ENCODE results near the gene HPCA. TPM values are rescaled to one million over a fixed set of nuclear protein-coding genes. Genes with fewer than 3 reads are reported as not detected.

Gene HPCA
- total RNA-seq, 1 experiment from 2014 or later, result 1.2 TPM

DNA sequence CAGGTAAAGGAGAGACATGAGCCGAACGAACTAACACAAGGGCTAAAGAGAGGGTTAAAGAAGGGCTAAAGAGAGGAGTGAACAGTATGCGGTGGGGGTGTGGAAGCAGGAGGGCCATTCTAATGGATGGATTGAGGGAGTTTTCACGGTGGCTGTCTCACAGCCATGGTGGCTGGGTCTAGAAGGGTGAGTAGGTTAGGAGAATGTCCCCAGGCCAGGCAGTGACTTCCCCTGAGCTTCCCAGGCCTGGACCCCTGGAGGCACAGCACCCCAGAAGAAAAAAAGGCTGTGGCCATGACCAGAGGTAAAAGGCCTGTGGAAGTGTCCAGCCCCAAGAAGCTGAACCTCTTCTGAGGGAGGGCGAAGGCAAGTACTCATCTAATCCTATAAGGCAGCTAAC, 19.1 kb upstream of the HPCA start:
- Histone ChIP-seq H2BK5ac (ENCODE audit: insufficient read length, low read length) (no peak overlapping the region), H3K23ac (ENCODE audit: insufficient read length, low read depth, low read length) (no peak overlapping the region), H3K56ac (ENCODE audit: insufficient read length, low read depth, low read length) (no peak overlapping the region), H3K23me2 (ENCODE audit: insufficient read length, low read depth, low read length, poor library complexity, severe bottlenecking) (peaks cover 4% of the 10 kb centered on the region), H4K91ac (ENCODE audit: insufficient read length, low read depth, low read length) (no peak overlapping the region), H4K8ac (replicated peaks; ENCODE audit: insufficient read length, low read depth, low read length) (no peak overlapping the region), H3K9me3 (ENCODE audit: control insufficient read depth, low read depth, low read length) (no peaks in the 10 kb centered on the region), H3K79me2 (ENCODE audit: insufficient read depth, low read length) (no peaks in the 10 kb centered on the region), H3T11ph (ENCODE audit: low read length) (no peak overlapping the region), H3K4me2 (ENCODE audit: insufficient read depth, insufficient read length, low read length) (no peak overlapping the region), H3K79me1 (ENCODE audit: insufficient read depth, low read depth, low read length, poor library complexity, severe bottlenecking) (no peaks in the 10 kb centered on the region), H2AFZ (ENCODE audit: low read length) (no peak overlapping the region), H2BK20ac (ENCODE audit: low read depth, low read length, poor library complexity, severe bottlenecking) (no peak overlapping the region), H3K4ac (ENCODE audit: low read depth, low read length) (no peak overlapping the region), H2BK120ac (ENCODE audit: low read depth, low read length, poor library complexity, severe bottlenecking) (no peak overlapping the region), H4K20me1 (ENCODE audit: control insufficient read depth, insufficient read depth, insufficient read length) (no peaks in the 10 kb centered on the region), H4K5ac (ENCODE audit: insufficient read length, low read depth, low read length) (no peak overlapping the region), H2BK15ac (ENCODE audit: low read depth, low read length) (no peak overlapping the region), H2BK12ac (ENCODE audit: insufficient read length, low read depth, low read length) (no peak overlapping the region), H3K9ac (ENCODE audit: extremely low read depth, insufficient read length, low read length) (no peak overlapping the region), H3K27ac (ENCODE audit: insufficient read length, low read depth, low read length) (no peak overlapping the region), H3K27me3 (ENCODE audit: insufficient read depth, low read length) (peaks cover 20% of the 10 kb centered on the region; the same call in 1 of the 2 replicates), H3K18ac (ENCODE audit: insufficient read length, low read depth, low read length) (no peak overlapping the region), H3K14ac (ENCODE audit: insufficient read depth, low read length) (no peak overlapping the region), H2AK5ac (ENCODE audit: insufficient read length, low read length) (no peak overlapping the region), H3K4me1 (ENCODE audit: insufficient read depth, low read length) (0 out of 2 replicates have a peak, but pooled peaks cover 2% of the 10 kb centered on the region)
- Mint-ChIP-seq H3K4me1 (peaks cover 25 to 31% of the 10 kb centered on the region in 2 experiments), H3K27ac (no peak overlapping the region), H3K36me3 (ENCODE audit: insufficient read depth in 1 of 3, low read depth in 3 of 3) (peaks cover 5 to 23% (median 18%) of the 10 kb centered on the region in 3 experiments), H3K27me3 (ENCODE audit: low read depth) (peaks cover 36% of the 10 kb centered on the region), H3K4me3 (no peak overlapping the region), H3K9me3 (no peaks in the 10 kb centered on the region)
- WGBS (ENCODE audit: extremely low coverage, insufficient read length, low lambda C conversion rate), result no CpG with 5 or more reads among the region's 5 CpGs
- TF ChIP-seq, protein P1, sequence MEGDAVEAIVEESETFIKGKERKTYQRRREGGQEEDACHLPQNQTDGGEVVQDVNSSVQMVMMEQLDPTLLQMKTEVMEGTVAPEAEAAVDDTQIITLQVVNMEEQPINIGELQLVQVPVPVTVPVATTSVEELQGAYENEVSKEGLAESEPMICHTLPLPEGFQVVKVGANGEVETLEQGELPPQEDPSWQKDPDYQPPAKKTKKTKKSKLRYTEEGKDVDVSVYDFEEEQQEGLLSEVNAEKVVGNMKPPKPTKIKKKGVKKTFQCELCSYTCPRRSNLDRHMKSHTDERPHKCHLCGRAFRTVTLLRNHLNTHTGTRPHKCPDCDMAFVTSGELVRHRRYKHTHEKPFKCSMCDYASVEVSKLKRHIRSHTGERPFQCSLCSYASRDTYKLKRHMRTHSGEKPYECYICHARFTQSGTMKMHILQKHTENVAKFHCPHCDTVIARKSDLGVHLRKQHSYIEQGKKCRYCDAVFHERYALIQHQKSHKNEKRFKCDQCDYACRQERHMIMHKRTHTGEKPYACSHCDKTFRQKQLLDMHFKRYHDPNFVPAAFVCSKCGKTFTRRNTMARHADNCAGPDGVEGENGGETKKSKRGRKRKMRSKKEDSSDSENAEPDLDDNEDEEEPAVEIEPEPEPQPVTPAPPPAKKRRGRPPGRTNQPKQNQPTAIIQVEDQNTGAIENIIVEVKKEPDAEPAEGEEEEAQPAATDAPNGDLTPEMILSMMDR (conservative IDR thresholded peaks at IDR 0.05), result no peak
- no peak for DNase-seq
